RWPE2 (cell line): ENCODE data around the gene MRGPRE.

ENCODE experiments used
- ATAC-seq: fragments of 200-7000 bp; cut with Tn5 transposase; 3 replicates; pipeline ENCODE4 v1.9.1; 2021; ENCODE audit warnings: low read depth
- DNase-seq: peaks from one replicate; pipeline ENCODE4 v3.0.0-alpha.2; 2020; ENCODE audit warnings: low spot score
- H3K27ac ChIP-seq: fragments of 450-650 bp; 2 replicates; pipeline ENCODE4 v1.5.1; 2017; ENCODE audit warnings: mild to moderate bottlenecking; ENCODE audit not compliant: poor library complexity, severe bottlenecking
- H3K27me3 ChIP-seq: fragments of 250-450 bp; sonication (Bioruptor Pico); 2 replicates; pipeline ENCODE4 v1.5.1; 2021; ENCODE audit warnings: mild to moderate bottlenecking, moderate library complexity; ENCODE audit not compliant: insufficient read depth, poor library complexity, severe bottlenecking
- H3K36me3 ChIP-seq: fragments of 250-450 bp; sonication (Bioruptor Pico); 2 replicates; pipeline ENCODE4 v1.5.1; 2020; ENCODE audit warnings: low read depth, mild to moderate bottlenecking, moderate library complexity
- H3K4me1 ChIP-seq: fragments of 250-450 bp; sonication (Bioruptor Pico); 2 replicates; pipeline ENCODE4 v1.5.1; 2021; ENCODE audit warnings: mild to moderate bottlenecking, moderate library complexity; ENCODE audit not compliant: insufficient read depth, poor library complexity, severe bottlenecking
- H3K4me3 ChIP-seq: fragments of 250-450 bp; sonication (Bioruptor Pico); 2 replicates; pipeline ENCODE4 v1.5.1; 2021; ENCODE audit warnings: mild to moderate bottlenecking, moderate library complexity; ENCODE audit not compliant: severe bottlenecking
- H3K9me3 ChIP-seq: fragments of 250-450 bp; sonication (Bioruptor Pico); 2 replicates; pipeline ENCODE4 v1.5.1; 2021; ENCODE audit warnings: mild to moderate bottlenecking, moderate library complexity; ENCODE audit not compliant: severe bottlenecking
- CTCF ChIP-seq: fragments of 450-650 bp; IDR thresholded peaks from one replicate; pipeline ENCODE4 v1.5.1; 2017; ENCODE audit warnings: mild to moderate bottlenecking, moderate library complexity; ENCODE audit not compliant: poor library complexity, severe bottlenecking

The MRGPRE gene

GRCh38 chr11:3177931-3178330, 54.3 kb downstream of the MRGPRE start:
- DNase-seq (no peak), ATAC-seq (no peak)
- H3K27me3 ChIP-seq, result no peaks in the 10 kb centered on the region
- no peak overlapping the region for H3K27ac ChIP-seq
- H3K36me3 ChIP-seq, result no peaks in the 10 kb centered on the region
- peaks cover 12% of the 10 kb centered on the region for H3K9me3 ChIP-seq
- H3K4me1 ChIP-seq, result no peaks in the 10 kb centered on the region
- no peak for TF ChIP-seq CTCF
- no peak overlapping the region for H3K4me3 ChIP-seq
